Keratinocyte (primary cell): ENCODE data around the gene SALL3. TPM values are rescaled to one million over a fixed set of nuclear protein-coding genes. Genes with fewer than 3 reads are reported as not detected.

Source experiments
- DNase-seq: peaks from one replicate; pipeline ENCODE4 v3.0.0-alpha.2; 2011; ENCODE audit warnings: low read depth, missing footprints, low spot score
- FAIRE-seq: peaks from 2 replicates; lab custom pipeline; 2011; peaks lifted over from hg19 to GRCh38; lab: Jason Lieb, UNC
- H2AFZ ChIP-seq: 2 replicates; pipeline ENCODE4 v1.6.0; 2012; ENCODE audit warnings: low read length, control low read depth, inconsistent platforms; ENCODE audit not compliant: control insufficient read depth
- H3K27ac ChIP-seq: 2 replicates; pipeline ENCODE4 v1.5.1; 2011; ENCODE audit warnings: low read length; ENCODE audit not compliant: control insufficient read depth, insufficient read depth
- H3K27me3 ChIP-seq: 3 replicates; pipeline ENCODE4 v1.6.0; 2011; ENCODE audit warnings: low read length; ENCODE audit not compliant: control insufficient read depth, insufficient read depth; ENCODE audit errors: extremely low read depth
- H3K36me3 ChIP-seq, 2 experiments: 2 replicates in 1 of 2; 3 replicates in 1 of 2; pipeline ENCODE4 v1.5.1; 2011; ENCODE audit warnings: low read length in 2 of 2, mild to moderate bottlenecking in 1 of 2; ENCODE audit not compliant: control insufficient read depth in 2 of 2, insufficient read depth in 2 of 2; ENCODE audit errors: extremely low read depth in 1 of 2
- H3K4me1 ChIP-seq: 3 replicates; pipeline ENCODE4 v1.5.1; 2011; ENCODE audit warnings: low read length; ENCODE audit not compliant: control insufficient read depth, insufficient read depth; ENCODE audit errors: extremely low read depth
- H3K4me2 ChIP-seq: 3 replicates; pipeline ENCODE4 v1.6.0; 2011; ENCODE audit warnings: low read depth, low read length; ENCODE audit not compliant: control insufficient read depth, insufficient read depth; ENCODE audit errors: extremely low read depth
- H3K4me3 ChIP-seq, 3 experiments: fragments of 200-600 bp in 1 of 3; sonication (generic) in 1 of 3; 2 replicates in 2 of 3; 3 replicates in 1 of 3; pipeline ENCODE4 v1.5.1; 2011 to 2016; ENCODE audit warnings: low read length in 3 of 3, mild to moderate bottlenecking in 3 of 3, control low read depth in 2 of 3, inconsistent platforms in 1 of 3, low read depth in 1 of 3, mixed read lengths in 1 of 3, mixed run types in 1 of 3, moderate library complexity in 1 of 3; ENCODE audit not compliant: control insufficient read depth in 2 of 3, insufficient read depth in 2 of 3; ENCODE audit errors: extremely low read depth in 1 of 3
- H3K79me2 ChIP-seq: 2 replicates; pipeline ENCODE4 v1.6.0; 2012; ENCODE audit warnings: low read length; ENCODE audit not compliant: control insufficient read depth, insufficient read depth
- H3K9ac ChIP-seq: 3 replicates; pipeline ENCODE4 v1.6.0; 2011; ENCODE audit warnings: low read length; ENCODE audit not compliant: control insufficient read depth, insufficient read depth; ENCODE audit errors: extremely low read depth
- H3K9me1 ChIP-seq: 3 replicates; pipeline ENCODE4 v1.6.0; 2011; ENCODE audit warnings: low read length; ENCODE audit not compliant: control insufficient read depth, insufficient read depth; ENCODE audit errors: extremely low read depth
- H3K9me3 ChIP-seq: 2 replicates; pipeline ENCODE4 v1.5.1; 2012; ENCODE audit warnings: low read depth, low read length; ENCODE audit not compliant: control insufficient read depth
- H4K20me1 ChIP-seq: 3 replicates; pipeline ENCODE4 v1.6.0; 2011; ENCODE audit warnings: low read length; ENCODE audit not compliant: control insufficient read depth, insufficient read depth; ENCODE audit errors: extremely low read depth
- EZH2 ChIP-seq: IDR thresholded peaks from one replicate; pipeline ENCODE4 v1.6.1; 2012; ENCODE audit warnings: inconsistent platforms, mild to moderate bottlenecking, low read length, moderate library complexity
- dilution Hi-C: fragments of 300-500 bp; cut with MboI; formaldehyde crosslinking; loops from one replicate; pipeline ENCODE4 v1.7.0; 2020; ENCODE audit warnings: low sequenced_read_pairs; ENCODE audit not compliant: extremely low pct_ligation_motif_present
- polyA plus RNA-seq, 5 experiments: library from polyadenylated mRNA; depleted of rRNA in 3 of 5; stranded (reverse) in 3 of 5; stranded (forward) in 1 of 5; unstranded in 1 of 5; fragments of >200 nt; gene quantifications; 1 replicate in 1 of 5; 2 replicates in 3 of 5; 3 replicates in 1 of 5; pipeline versions ENCODE4 v1.2.1 to v1.2.3, GENCODE V29; 2011 to 2012; ENCODE audit warnings: missing spikeins in 2 of 5, low read depth in 1 of 5, low replicate concordance in 1 of 5
- TF ChIP-seq, protein P1 (sequence below), 3 experiments: IDR thresholded peaks in 1 of 3; conservative IDR thresholded peaks in 1 of 3; optimal IDR thresholded peaks in 1 of 3; 2 replicates in 2 of 3; 3 replicates in 1 of 3; pipeline versions ENCODE3 to v1.5.1; 2011; ENCODE audit warnings: low read length in 3 of 3, mild to moderate bottlenecking in 3 of 3, moderate library complexity in 2 of 3, control low read depth in 1 of 3, inconsistent platforms in 1 of 3; ENCODE audit not compliant: insufficient read depth in 2 of 3; ENCODE audit errors: extremely low read depth in 1 of 3

SALL3 gene
- polyA plus RNA-seq, 1 donor (not counting 4 experiments of a cell fraction or from before 2014, with no cell fraction given), result not detected

DNA sequence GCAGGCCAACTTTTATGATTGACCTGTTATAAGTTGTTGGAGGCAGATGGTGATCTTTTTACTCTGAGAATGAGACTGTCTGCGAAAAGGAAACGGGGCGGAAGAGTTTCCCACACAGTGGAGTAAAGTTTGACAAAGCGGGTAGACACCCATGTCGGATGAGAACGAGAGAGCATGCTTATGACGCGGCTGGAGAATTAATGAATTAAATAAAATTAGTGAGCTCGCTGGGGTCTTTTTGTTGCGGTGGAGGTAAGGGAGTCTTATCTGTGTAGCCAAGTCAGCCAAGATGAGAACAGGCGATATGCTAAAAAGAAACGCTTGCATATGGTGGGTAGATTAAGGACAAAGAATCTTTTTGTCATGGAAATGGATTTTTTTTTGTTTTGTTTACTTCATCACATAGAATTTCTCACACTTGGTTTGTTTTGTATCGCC is 1.8 kb downstream of the SALL3 start:
- no peaks in the 10 kb centered on the region for H3K79me2 ChIP-seq
- dilution Hi-C loops, result no loop called here
- no peaks in the 10 kb centered on the region for H3K9me3 ChIP-seq
- peaks cover 76% of the 10 kb centered on the region for H3K27me3 ChIP-seq
- no peaks in the 10 kb centered on the region for H3K9me1 ChIP-seq
- no peak overlapping the region for H3K9ac ChIP-seq
- H3K27ac ChIP-seq, result no peak overlapping the region
- H3K4me2 ChIP-seq, result no peak overlapping the region
- no peak overlapping the region for H2AFZ ChIP-seq
- TF ChIP-seq, protein P1, sequence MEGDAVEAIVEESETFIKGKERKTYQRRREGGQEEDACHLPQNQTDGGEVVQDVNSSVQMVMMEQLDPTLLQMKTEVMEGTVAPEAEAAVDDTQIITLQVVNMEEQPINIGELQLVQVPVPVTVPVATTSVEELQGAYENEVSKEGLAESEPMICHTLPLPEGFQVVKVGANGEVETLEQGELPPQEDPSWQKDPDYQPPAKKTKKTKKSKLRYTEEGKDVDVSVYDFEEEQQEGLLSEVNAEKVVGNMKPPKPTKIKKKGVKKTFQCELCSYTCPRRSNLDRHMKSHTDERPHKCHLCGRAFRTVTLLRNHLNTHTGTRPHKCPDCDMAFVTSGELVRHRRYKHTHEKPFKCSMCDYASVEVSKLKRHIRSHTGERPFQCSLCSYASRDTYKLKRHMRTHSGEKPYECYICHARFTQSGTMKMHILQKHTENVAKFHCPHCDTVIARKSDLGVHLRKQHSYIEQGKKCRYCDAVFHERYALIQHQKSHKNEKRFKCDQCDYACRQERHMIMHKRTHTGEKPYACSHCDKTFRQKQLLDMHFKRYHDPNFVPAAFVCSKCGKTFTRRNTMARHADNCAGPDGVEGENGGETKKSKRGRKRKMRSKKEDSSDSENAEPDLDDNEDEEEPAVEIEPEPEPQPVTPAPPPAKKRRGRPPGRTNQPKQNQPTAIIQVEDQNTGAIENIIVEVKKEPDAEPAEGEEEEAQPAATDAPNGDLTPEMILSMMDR (optimal IDR thresholded peaks at IDR 0.05 in 1 of 3, IDR thresholded peaks at IDR 0.05 in 1 of 3, conservative IDR thresholded peaks at IDR 0.05 in 1 of 3; ENCODE audit: extremely low read depth in 1 of 3, insufficient read depth in 2 of 3, low read length in 3 of 3), result no peak
- TF ChIP-seq EZH2, result no peak
- H3K36me3 ChIP-seq, result no peaks in the 10 kb centered on the region
- H3K4me3 ChIP-seq, result no peak overlapping the region
- H4K20me1 ChIP-seq, result no peaks in the 10 kb centered on the region
- H3K4me1 ChIP-seq, result no peaks in the 10 kb centered on the region
- FAIRE-seq, result no peak
- no peak for DNase-seq

- H3K4me3 ChIP-seq, result no peak overlapping the region
- DNase-seq (no peak), FAIRE-seq (no peak)
- no peaks in the 10 kb centered on the region for H3K4me1 ChIP-seq
- no peaks in the 10 kb centered on the region for H4K20me1 ChIP-seq
- no peak overlapping the region for H3K4me2 ChIP-seq
- dilution Hi-C loops, result no loop called here
- peak; percentile 35 for TF ChIP-seq EZH2
- TF ChIP-seq, protein P1 (optimal IDR thresholded peaks at IDR 0.05 in 1 of 3, IDR thresholded peaks at IDR 0.05 in 1 of 3, conservative IDR thresholded peaks at IDR 0.05 in 1 of 3; ENCODE audit: extremely low read depth in 1 of 3, insufficient read depth in 2 of 3, low read length in 3 of 3), result no peak
- no peak overlapping the region for H2AFZ ChIP-seq
- H3K9me1 ChIP-seq, result no peaks in the 10 kb centered on the region
- H3K36me3 ChIP-seq, result no peaks in the 10 kb centered on the region
- H3K79me2 ChIP-seq, result no peaks in the 10 kb centered on the region
- H3K9ac ChIP-seq, result no peak overlapping the region
- no peak overlapping the region for H3K27ac ChIP-seq
- peaks cover 72% of the 10 kb centered on the region for H3K27me3 ChIP-seq
- H3K9me3 ChIP-seq, result no peaks in the 10 kb centered on the region
These were observed 2.5 kb downstream of the SALL3 start for GRCh38 chr18:78981989-78982620.
